GM23338 (cell line): ENCODE results near the gene AP3D1.

Source experiments
- EZH2 ChIP-seq: fragments of 200-600 bp; sonication (generic); IDR thresholded peaks from one replicate; pipeline ENCODE4 v1.8.0; 2017; ENCODE audit warnings: antibody characterized with exemption, mild to moderate bottlenecking, low read depth; ENCODE audit not compliant: unreplicated experiment
- EZH2phosphoT487 ChIP-seq: fragments of 200-600 bp; sonication (generic); IDR thresholded peaks from one replicate; pipeline ENCODE4 v1.8.1; 2018; ENCODE audit warnings: antibody characterized with exemption; ENCODE audit not compliant: unreplicated experiment
- ZNF462 ChIP-seq: fragments of 250-450 bp; sonication (Bioruptor Pico); IDR thresholded peaks from 2 replicates; pipeline ENCODE4 v1.5.0; 2020; ENCODE audit warnings: mild to moderate bottlenecking, moderate library complexity
- TF ChIP-seq, protein P1 (sequence below), 2 experiments: fragments of 200-600 bp in 1 of 2; sonication (generic) in 1 of 2; conservative IDR thresholded peaks; 2 replicates each; pipeline versions ENCODE4 v1.5.1 to v1.6.1; 2016 to 2017; ENCODE audit warnings: antibody characterized with exemption in 2 of 2, low read depth in 2 of 2, mild to moderate bottlenecking in 2 of 2, moderate library complexity in 1 of 2

GRCh38 chr19:2136796-2137195 is 14.6 kb downstream of the AP3D1 start:
- TF ChIP-seq EZH2phosphoT487 (no peak), EZH2 (no peak), ZNF462 (CRISPR knock-in tag) (no peak)
- TF ChIP-seq, protein P1, sequence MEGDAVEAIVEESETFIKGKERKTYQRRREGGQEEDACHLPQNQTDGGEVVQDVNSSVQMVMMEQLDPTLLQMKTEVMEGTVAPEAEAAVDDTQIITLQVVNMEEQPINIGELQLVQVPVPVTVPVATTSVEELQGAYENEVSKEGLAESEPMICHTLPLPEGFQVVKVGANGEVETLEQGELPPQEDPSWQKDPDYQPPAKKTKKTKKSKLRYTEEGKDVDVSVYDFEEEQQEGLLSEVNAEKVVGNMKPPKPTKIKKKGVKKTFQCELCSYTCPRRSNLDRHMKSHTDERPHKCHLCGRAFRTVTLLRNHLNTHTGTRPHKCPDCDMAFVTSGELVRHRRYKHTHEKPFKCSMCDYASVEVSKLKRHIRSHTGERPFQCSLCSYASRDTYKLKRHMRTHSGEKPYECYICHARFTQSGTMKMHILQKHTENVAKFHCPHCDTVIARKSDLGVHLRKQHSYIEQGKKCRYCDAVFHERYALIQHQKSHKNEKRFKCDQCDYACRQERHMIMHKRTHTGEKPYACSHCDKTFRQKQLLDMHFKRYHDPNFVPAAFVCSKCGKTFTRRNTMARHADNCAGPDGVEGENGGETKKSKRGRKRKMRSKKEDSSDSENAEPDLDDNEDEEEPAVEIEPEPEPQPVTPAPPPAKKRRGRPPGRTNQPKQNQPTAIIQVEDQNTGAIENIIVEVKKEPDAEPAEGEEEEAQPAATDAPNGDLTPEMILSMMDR (conservative IDR thresholded peaks at IDR 0.05; ENCODE audit: low read depth in 2 of 2) = no peak
